Activated naive CD4-positive, alpha-beta T cell treated with anti-CD3 and anti-CD28 coated beads for 36 hours (primary cell): Measurements from ENCODE around the gene PIP5K1A. TPM values are rescaled to one million over a fixed set of nuclear protein-coding genes. Genes with fewer than 3 reads are reported as not detected.

Experiments
- CTCF ChIA-PET: fragments of 350-600 bp; sonication (Branson Sonifier 250); formaldehyde crosslinking; loops from one replicate; lab custom pipeline; 2021; ENCODE audit warnings: antibody characterized with exemption; lab: Charles Lee
- DNase-seq: peaks from one replicate; pipeline ENCODE4 v3.0.0-alpha.2; 2020
- H3K27ac Mint-ChIP-seq: one replicate; pipeline ENCODE4 v1.8.0; 2021; ENCODE audit warnings: mild to moderate bottlenecking, mixed read lengths
- H3K27me3 Mint-ChIP-seq: one replicate; pipeline ENCODE4 v1.8.0; 2021; ENCODE audit warnings: low read depth, mixed read lengths
- H3K36me3 Mint-ChIP-seq: one replicate; pipeline ENCODE4 v1.8.0; 2021; ENCODE audit warnings: low read depth, mixed read lengths
- H3K4me1 Mint-ChIP-seq: one replicate; pipeline ENCODE4 v1.8.0; 2021; ENCODE audit warnings: low read depth, mixed read lengths
- H3K4me3 Mint-ChIP-seq: one replicate; pipeline ENCODE4 v1.8.0; 2021; ENCODE audit warnings: mild to moderate bottlenecking, moderate library complexity, mixed read lengths
- H3K9me3 Mint-ChIP-seq: one replicate; pipeline ENCODE4 v1.8.0; 2021; ENCODE audit warnings: mixed read lengths
- intact Hi-C: fragments of 100-400 bp; cut with micrococcal nuclease; formaldehyde crosslinking; loops from one replicate; pipeline ENCODE4 v1.15.1; 2023
- total RNA-seq, 2 experiments: library from RNA; stranded (reverse); gene quantifications; one replicate each; pipeline ENCODE4 v1.2.3, GENCODE V29; 2021

Gene PIP5K1A
- total RNA-seq, 2 experiments from 2014 or later: 72.6 to 82.5 TPM

DNA sequence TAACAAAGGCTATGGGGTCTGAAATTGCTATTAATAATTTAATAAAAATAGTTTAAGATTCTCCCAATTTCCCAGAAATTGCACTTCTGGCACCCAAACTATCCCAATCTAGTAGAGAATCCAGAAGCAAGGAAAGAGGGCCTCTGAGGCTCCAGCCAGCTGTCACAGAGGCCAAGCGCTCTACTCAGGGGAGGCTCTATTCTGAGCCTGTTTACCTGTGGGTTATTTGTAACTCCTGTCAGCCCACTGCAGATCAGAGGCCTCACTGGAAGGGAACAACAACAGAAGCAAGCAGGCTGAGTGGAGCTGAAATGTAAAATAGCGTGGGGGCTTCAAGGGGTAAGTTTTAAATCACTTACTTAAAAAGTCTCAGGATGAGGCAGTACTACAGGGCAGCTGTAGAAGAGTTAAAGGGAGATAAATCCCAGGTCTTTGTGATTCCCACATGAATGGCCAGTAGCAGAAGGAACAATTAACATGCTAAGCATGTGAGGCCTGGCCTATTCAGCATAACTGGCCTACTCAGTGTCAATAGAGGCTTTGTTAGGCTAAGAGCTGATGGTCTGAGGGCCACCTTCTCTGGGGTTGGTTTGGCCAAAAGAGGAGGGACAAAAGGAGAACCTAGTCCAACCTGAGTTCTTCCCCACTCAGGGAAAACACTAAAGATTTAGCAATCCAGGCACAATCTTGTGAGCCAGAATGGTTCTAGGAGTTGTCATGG is 96.5 kb downstream of the PIP5K1A start:
- Mint-ChIP-seq H3K4me1 (no peaks in the 10 kb centered on the region), H3K36me3 (peaks cover 25% of the 10 kb centered on the region)

More for the DNA sequence above, 96.5 kb downstream of the PIP5K1A start:
- no peak overlapping the region for H3K4me3 Mint-ChIP-seq
- CTCF ChIA-PET: interaction anchor here (0.6 to 7.2 kb wide), 6 partner anchors 9 to 389 kb away, joined by 3 to 59 read pairs (median 4); no protein-coding TSS in a partner anchor
- H3K27ac Mint-ChIP-seq: peak overlapping the region; percentile 56
- H3K9me3 Mint-ChIP-seq: no peaks in the 10 kb centered on the region
- intact Hi-C loops: no loop called here
- H3K27me3 Mint-ChIP-seq: no peaks in the 10 kb centered on the region
- DNase-seq: no peak

Other genes starting within 250 kb of the PIP5K1A start
- gene CERS2, start 223.7 kb upstream of the PIP5K1A start, total RNA-seq: 100 to 1,000 TPM; 130 to 135 TPM
- gene ANXA9, start 216.3 kb upstream of the PIP5K1A start, total RNA-seq: not detected
- gene MINDY1, start 191.7 kb upstream of the PIP5K1A start, total RNA-seq: 10 to 100 TPM; 14.6 to 15.1 TPM
- 10 to 100 TPM; 13.3 to 15.9 TPM for gene PRUNE1, start 190.1 kb upstream of the PIP5K1A start, total RNA-seq
- 1 to 10 TPM; 1.1 to 1.3 TPM for gene BNIPL, start 162.0 kb upstream of the PIP5K1A start, total RNA-seq
- under 1 TPM; 0.49 to 0.57 TPM for gene C1orf56, start 150.8 kb upstream of the PIP5K1A start, total RNA-seq
- gene CDC42SE1, start 138.9 kb upstream of the PIP5K1A start, total RNA-seq: 10 to 100 TPM; 98.1 to 99.0 TPM
- 1 to 10 TPM; 3.3 to 3.6 TPM for gene MLLT11, start 138.2 kb upstream of the PIP5K1A start, total RNA-seq
- 10 to 100 TPM; 16.1 to 16.2 TPM for gene GABPB2, start 127.8 kb upstream of the PIP5K1A start, total RNA-seq
- 1 to 10 TPM; 1.5 to 1.6 TPM for gene SEMA6C, start 51.9 kb upstream of the PIP5K1A start, total RNA-seq
- 10 to 100 TPM in 1 of 2 experiments, 1 to 10 TPM in 1; 9.6 to 10.5 TPM for gene TNFAIP8L2, start 41.9 kb upstream of the PIP5K1A start, total RNA-seq
- 1 to 10 TPM; 4.5 to 4.8 TPM for gene LYSMD1, start 32.6 kb upstream of the PIP5K1A start, total RNA-seq
- gene SCNM1, start 32.4 kb upstream of the PIP5K1A start, total RNA-seq: 10 to 100 TPM; 60.5 to 64.2 TPM
- 1 to 10 TPM in 1 of 2 experiments, under 1 TPM in 1; 0.98 to 1.1 TPM for gene TMOD4, start 22.6 kb upstream of the PIP5K1A start, total RNA-seq
- 10 to 100 TPM; 49.8 to 56.9 TPM for gene VPS72, start 8.4 kb upstream of the PIP5K1A start, total RNA-seq
- gene PSMD4, start 56.2 kb downstream of the PIP5K1A start, total RNA-seq: 100 to 1,000 TPM; 167 to 192 TPM
- 10 to 100 TPM; 20.9 to 22.0 TPM for gene ZNF687, start 83.7 kb downstream of the PIP5K1A start, total RNA-seq
- 10 to 100 TPM; 64.1 to 69.2 TPM for gene PI4KB, start 128.9 kb downstream of the PIP5K1A start, total RNA-seq
- gene RFX5, start 148.7 kb downstream of the PIP5K1A start, total RNA-seq: 10 to 100 TPM; 62.3 to 63.4 TPM
- gene SELENBP1, start 174.2 kb downstream of the PIP5K1A start, total RNA-seq: not detected
- gene PSMB4, start 201.0 kb downstream of the PIP5K1A start, total RNA-seq: 100 to 1,000 TPM; 394 to 398 TPM